GM13977 (cell line): ENCODE measurements around the gene GUCY1A1.
A peak's percentile ranks its signal among the peaks of the same experiment; 100 is the strongest.

Experiments
- DNase-seq: peaks from one replicate; pipeline ENCODE4 v3.0.0; 2012; ENCODE audit warnings: low spot score
- in situ Hi-C: fragments of 300-500 bp; cut with MboI; formaldehyde crosslinking; loops from one replicate; pipeline ENCODE4 v1.12.0; 2022; ENCODE audit warnings: low sequenced_read_pairs, low pct_unique_long_range_greater_than_20kb, mixed read lengths, inconsistent platforms; ENCODE audit not compliant: unreplicated experiment
- TF ChIP-seq, protein P1 (sequence below): IDR thresholded peaks from 2 replicates; pipeline ENCODE4 v1.5.1; 2012; ENCODE audit warnings: mild to moderate bottlenecking, control low read depth; ENCODE audit not compliant: insufficient read depth; ENCODE audit errors: extremely low read depth, missing control alignments

Gene GUCY1A1, protein sequence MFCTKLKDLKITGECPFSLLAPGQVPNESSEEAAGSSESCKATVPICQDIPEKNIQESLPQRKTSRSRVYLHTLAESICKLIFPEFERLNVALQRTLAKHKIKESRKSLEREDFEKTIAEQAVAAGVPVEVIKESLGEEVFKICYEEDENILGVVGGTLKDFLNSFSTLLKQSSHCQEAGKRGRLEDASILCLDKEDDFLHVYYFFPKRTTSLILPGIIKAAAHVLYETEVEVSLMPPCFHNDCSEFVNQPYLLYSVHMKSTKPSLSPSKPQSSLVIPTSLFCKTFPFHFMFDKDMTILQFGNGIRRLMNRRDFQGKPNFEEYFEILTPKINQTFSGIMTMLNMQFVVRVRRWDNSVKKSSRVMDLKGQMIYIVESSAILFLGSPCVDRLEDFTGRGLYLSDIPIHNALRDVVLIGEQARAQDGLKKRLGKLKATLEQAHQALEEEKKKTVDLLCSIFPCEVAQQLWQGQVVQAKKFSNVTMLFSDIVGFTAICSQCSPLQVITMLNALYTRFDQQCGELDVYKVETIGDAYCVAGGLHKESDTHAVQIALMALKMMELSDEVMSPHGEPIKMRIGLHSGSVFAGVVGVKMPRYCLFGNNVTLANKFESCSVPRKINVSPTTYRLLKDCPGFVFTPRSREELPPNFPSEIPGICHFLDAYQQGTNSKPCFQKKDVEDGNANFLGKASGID

DNA sequence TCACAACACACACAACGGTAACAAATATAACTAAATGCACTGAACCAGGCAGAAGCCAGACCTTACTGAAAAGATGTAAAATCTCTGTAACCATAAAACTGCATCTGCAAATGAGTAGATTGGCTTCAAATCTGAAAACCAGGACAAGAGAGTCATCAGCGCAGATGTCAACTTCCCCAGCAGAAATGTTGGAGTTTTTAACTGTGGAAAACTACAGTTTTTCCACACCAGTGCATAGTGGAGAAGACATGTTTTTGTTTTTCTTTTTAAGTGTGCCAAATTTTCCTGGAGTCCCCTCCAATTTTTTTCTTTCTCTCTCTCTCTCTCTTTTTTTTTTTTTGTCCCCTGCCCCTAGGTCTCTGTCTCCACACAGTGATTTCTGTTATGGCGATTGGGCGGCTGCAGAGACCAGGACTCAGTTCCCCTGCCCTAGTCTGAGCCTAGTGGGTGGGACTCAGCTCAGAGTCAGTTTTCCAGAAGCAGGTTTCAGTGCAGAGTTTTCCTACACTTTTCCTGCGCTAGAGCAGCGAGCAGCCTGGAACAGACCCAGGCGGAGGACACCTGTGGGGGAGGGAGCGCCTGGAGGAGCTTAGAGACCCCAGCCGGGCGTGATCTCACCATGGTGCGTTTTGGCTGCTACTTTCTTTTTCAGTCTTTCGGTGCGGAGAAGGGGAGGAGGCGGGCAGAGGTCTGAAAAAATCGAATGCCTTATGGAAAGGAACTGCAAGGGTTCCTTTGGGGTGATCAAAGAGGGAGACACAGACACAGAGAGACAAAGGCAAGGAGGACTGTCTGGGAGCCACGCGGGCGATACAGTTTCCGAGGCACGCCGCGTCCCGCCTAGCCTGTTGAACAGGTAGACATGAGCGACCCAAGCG, at the start of gene GUCY1A1:
GUCY1A1 (plus strand) TSS at position 505 of the 878 bp plus-strand sequence. CDS start 30,020 bp downstream, outside the sequence.
- peak; percentile 40 for DNase-seq
- in situ Hi-C loops, result no loop called here
- TF ChIP-seq, protein P1, sequence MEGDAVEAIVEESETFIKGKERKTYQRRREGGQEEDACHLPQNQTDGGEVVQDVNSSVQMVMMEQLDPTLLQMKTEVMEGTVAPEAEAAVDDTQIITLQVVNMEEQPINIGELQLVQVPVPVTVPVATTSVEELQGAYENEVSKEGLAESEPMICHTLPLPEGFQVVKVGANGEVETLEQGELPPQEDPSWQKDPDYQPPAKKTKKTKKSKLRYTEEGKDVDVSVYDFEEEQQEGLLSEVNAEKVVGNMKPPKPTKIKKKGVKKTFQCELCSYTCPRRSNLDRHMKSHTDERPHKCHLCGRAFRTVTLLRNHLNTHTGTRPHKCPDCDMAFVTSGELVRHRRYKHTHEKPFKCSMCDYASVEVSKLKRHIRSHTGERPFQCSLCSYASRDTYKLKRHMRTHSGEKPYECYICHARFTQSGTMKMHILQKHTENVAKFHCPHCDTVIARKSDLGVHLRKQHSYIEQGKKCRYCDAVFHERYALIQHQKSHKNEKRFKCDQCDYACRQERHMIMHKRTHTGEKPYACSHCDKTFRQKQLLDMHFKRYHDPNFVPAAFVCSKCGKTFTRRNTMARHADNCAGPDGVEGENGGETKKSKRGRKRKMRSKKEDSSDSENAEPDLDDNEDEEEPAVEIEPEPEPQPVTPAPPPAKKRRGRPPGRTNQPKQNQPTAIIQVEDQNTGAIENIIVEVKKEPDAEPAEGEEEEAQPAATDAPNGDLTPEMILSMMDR, result no peak

DNA sequence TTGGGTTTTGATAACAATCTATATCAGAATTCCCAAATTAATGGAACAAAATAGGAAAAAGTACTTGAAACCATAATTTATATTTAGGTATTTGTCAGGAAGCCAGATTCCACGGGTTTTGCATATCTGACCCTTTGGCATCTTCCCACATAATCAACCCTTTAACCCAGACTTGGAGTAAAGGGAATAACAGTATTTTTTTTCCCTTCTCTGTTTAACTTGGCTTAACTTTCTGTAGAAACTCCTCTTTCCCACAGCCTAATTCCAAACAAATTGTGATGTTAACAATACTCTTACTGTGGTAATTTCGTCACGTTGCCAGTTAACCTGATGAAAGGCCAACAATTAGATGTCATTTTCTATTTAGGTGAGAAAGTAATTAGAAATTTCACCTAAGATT, 49.4 kb upstream of the GUCY1A1 start:
- TF ChIP-seq, protein P1, result no peak
- in situ Hi-C loops, result no loop called here
- DNase-seq, result no peak

DNA sequence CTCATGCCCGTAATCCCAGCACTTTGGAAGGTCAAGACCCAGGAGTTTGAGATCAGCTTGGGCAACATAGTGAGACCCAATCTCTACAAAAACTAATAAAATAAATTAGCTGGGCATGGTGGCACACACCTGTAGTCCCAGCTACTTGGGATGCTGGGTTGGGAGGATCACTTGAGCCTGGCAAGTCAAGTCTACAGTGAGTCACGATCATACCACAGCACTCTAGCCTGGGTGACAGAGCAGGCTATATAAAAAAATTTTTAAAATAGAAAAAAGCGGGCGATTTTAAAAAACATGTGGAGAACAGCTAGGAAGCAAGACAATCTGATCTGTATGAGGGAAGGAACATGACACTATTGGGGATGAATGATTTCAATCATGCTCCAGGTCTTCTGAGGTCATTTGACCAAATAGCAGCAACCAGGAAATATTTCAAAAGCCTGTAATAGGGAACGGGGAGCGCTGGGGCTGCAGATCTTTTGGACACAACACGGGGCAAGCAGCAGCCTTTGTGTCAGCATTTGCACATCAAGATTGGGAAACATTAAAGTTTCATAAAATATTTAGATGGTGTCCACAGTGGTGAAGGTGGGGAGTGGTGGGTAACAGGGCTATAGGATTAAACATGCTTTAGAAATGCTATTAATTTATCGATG, 48.3 kb upstream of the GUCY1A1 start:
- TF ChIP-seq, protein P1, result no peak
- in situ Hi-C loops, result no loop called here
- DNase-seq, result no peak

DNA sequence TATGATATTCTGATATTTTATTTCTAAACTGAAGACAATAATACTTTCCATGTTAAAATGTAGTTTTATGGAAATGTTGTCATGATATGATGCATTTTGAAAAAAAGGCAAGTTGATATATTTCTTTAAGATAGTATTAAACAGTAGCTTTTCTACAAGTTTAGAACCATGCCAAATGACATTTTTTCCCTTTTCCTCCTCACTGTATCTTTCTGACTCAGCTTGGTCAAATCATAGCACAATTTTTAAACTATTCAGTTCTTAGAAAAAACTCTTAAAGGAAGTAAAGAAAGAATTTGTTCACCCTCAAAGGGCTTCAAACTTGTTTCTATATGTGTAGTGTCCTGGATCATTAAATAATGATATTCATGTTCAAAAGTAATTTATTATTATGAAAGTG, 46.0 kb upstream of the GUCY1A1 start:
- in situ Hi-C loops, result no loop called here
- no peak for DNase-seq
- TF ChIP-seq, protein P1, result no peak

DNA sequence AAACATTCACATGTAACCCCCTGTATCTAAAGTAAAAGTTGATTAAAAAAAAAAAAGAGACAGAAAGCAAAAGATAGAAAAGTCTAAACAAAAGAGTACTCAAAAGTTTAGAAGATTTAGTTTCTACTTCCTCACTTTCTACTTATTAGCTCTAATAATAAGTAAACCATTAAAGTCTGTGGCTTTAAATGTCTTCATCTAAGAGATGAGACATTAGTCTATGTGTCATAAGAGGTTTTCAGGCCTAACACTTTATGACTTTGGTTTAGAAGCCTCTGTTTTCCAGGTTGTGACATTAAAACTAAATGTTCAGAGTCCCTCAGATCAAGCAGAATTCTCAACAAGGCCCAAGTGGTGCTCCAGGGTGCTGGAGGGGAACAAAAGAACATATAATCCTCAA, 42.2 kb upstream of the GUCY1A1 start:
- TF ChIP-seq, protein P1, result no peak
- DNase-seq, result peak; percentile 23
- in situ Hi-C loops, result no loop called here

DNA sequence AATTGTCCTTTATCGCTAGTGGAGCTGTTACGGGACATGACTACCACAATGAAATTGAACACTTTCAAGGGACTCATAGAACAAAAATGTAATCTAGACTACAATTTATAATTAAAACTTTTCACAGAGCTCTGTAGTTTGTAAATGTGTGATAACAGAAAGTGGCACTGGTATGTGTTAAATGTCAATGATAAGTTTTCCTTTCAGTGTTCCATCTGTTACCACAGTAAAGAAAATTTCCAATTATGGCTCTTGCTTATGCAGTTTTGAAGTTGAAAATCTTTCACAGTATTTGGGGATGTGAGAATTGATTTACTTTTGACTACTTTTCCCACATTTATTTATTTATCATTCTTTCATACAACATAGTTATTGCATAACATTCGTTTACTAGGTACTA, 40.1 kb upstream of the GUCY1A1 start:
- TF ChIP-seq, protein P1, result no peak
- DNase-seq, result no peak
- in situ Hi-C loops, result no loop called here
